ENCODE results near the gene PDIK1L.
"Not testable (repeated sequence)": the region's sequence is repeated elsewhere in the genome, so short reads cannot be mapped to it uniquely, and the experiment has no call there.

PDIK1L gene

GRCh38 chr1:26092422-26092821 is 19.2 kb upstream of the PDIK1L start:
- no peak for DNase-seq

GRCh38 chr1:26093569-26093968 is 18.1 kb upstream of the PDIK1L start:
- DNase-seq, result not testable (repeated sequence)

- DNase-seq, result no peak
Observed at GRCh38 chr1:26094076-26094669, 17.5 kb upstream of the PDIK1L start.

GRCh38 chr1:26094677-26095383 is 16.8 kb upstream of the PDIK1L start:
- no peak for DNase-seq

- no peak for DNase-seq
Observed at GRCh38 chr1:26096471-26096870, 15.2 kb upstream of the PDIK1L start.

GRCh38 chr1:26097696-26098095 is 13.9 kb upstream of the PDIK1L start:
- no peak for DNase-seq

- no peak for DNase-seq
Observed at GRCh38 chr1:26098602-26099001, 13.0 kb upstream of the PDIK1L start.

- DNase-seq, result no peak
Observed at GRCh38 chr1:26099780-26100179, 11.8 kb upstream of the PDIK1L start.

GRCh38 chr1:26100204-26100603 is 11.4 kb upstream of the PDIK1L start:
- DNase-seq, result not testable (repeated sequence)

- no peak for DNase-seq
Observed at GRCh38 chr1:26102119-26102518, 9.5 kb upstream of the PDIK1L start.

- no peak for DNase-seq
Observed at GRCh38 chr1:26102526-26102925, 9.1 kb upstream of the PDIK1L start.

- not testable (repeated sequence) for DNase-seq
Observed at GRCh38 chr1:26105226-26105548, 6.4 kb upstream of the PDIK1L start.

- no peak for DNase-seq
Observed at GRCh38 chr1:26109229-26110164, 2.1 kb upstream of the PDIK1L start.

- DNase-seq, result peak; percentile 62 to 67
Observed at GRCh38 chr1:26110731-26111529, 694 bp upstream of the PDIK1L start.

- peak in 1 of 2 experiments; percentile 68 for DNase-seq
Observed at GRCh38 chr1:26112407-26112775, 767 bp downstream of the PDIK1L start.

- no peak for DNase-seq
Observed at GRCh38 chr1:26114165-26114927, 2.7 kb downstream of the PDIK1L start.

- no peak for DNase-seq
Observed at GRCh38 chr1:26119892-26120608, 8.4 kb downstream of the PDIK1L start.

GRCh38 chr1:26121854-26122773 is 10.5 kb downstream of the PDIK1L start:
- no peak for DNase-seq

GRCh38 chr1:26122988-26123973 is 11.7 kb downstream of the PDIK1L start:
- no peak for DNase-seq
